WTC11 (cell line): ENCODE results near the gene SEZ6. TPM values are rescaled to one million over a fixed set of nuclear protein-coding genes. Genes with fewer than 3 reads are reported as not detected.

Experiments
- ATF2 ChIP-seq: sonication (generic); formaldehyde crosslinking; IDR thresholded peaks from 2 replicates; pipeline ENCODE4 v1.8.1; 2022; ENCODE audit warnings: low read depth, missing genetic modification reagents, borderline replicate concordance
- ESRRA ChIP-seq: sonication (generic); formaldehyde crosslinking; IDR thresholded peaks from 2 replicates; pipeline ENCODE4 v1.8.1; 2022; ENCODE audit warnings: mild to moderate bottlenecking, missing genetic modification reagents, borderline replicate concordance
- ETV6 ChIP-seq: sonication (generic); formaldehyde crosslinking; IDR thresholded peaks from 2 replicates; pipeline ENCODE4 v1.8.1; 2022; ENCODE audit warnings: mild to moderate bottlenecking, missing genetic modification reagents
- FOXJ3 ChIP-seq: sonication (generic); formaldehyde crosslinking; IDR thresholded peaks from 2 replicates; pipeline ENCODE4 v1.9.0; 2021; ENCODE audit warnings: missing genetic modification reagents, mild to moderate bottlenecking, borderline replicate concordance
- FOXP1 ChIP-seq: sonication (generic); formaldehyde crosslinking; IDR thresholded peaks from 2 replicates; pipeline ENCODE4 v1.8.0; 2022; ENCODE audit warnings: missing genetic modification reagents, mild to moderate bottlenecking, moderate library complexity, borderline replicate concordance
- MYBL2 ChIP-seq: sonication (generic); formaldehyde crosslinking; IDR thresholded peaks from 2 replicates; pipeline ENCODE4 v1.8.1; 2023; ENCODE audit warnings: mild to moderate bottlenecking, moderate library complexity, missing genetic modification reagents
- PRDM15 ChIP-seq: sonication (generic); formaldehyde crosslinking; IDR thresholded peaks from 2 replicates; pipeline ENCODE4 v1.8.0; 2022; ENCODE audit warnings: missing genetic modification reagents
- PREB ChIP-seq: sonication (generic); formaldehyde crosslinking; IDR thresholded peaks from 2 replicates; pipeline ENCODE4 v1.8.1; 2022; ENCODE audit warnings: mild to moderate bottlenecking, missing genetic modification reagents, moderate library complexity, borderline replicate concordance
- TEAD4 ChIP-seq: sonication (generic); formaldehyde crosslinking; IDR thresholded peaks from 2 replicates; pipeline ENCODE4 v1.8.0; 2022; ENCODE audit warnings: mild to moderate bottlenecking, missing genetic modification reagents
- ZBTB21 ChIP-seq: sonication (generic); formaldehyde crosslinking; IDR thresholded peaks from 2 replicates; pipeline ENCODE4 v1.8.1; 2023; ENCODE audit warnings: mild to moderate bottlenecking, missing genetic modification reagents, borderline replicate concordance
- ZNF138 ChIP-seq: sonication (generic); formaldehyde crosslinking; conservative IDR thresholded peaks from 2 replicates; pipeline ENCODE4 v1.8.1; 2022; ENCODE audit warnings: mild to moderate bottlenecking, moderate library complexity, missing genetic modification reagents
- ZNF232 ChIP-seq: sonication (generic); formaldehyde crosslinking; IDR thresholded peaks from 2 replicates; pipeline ENCODE4 v1.8.0; 2022; ENCODE audit warnings: mild to moderate bottlenecking, missing genetic modification reagents
- ZNF263 ChIP-seq: sonication (generic); formaldehyde crosslinking; IDR thresholded peaks from 2 replicates; pipeline ENCODE4 v1.8.1; 2022; ENCODE audit warnings: low read depth, mild to moderate bottlenecking, moderate library complexity, missing genetic modification reagents
- ZNF281 ChIP-seq: sonication (generic); formaldehyde crosslinking; IDR thresholded peaks from 2 replicates; pipeline ENCODE4 v1.8.0; 2023; ENCODE audit warnings: mild to moderate bottlenecking, missing genetic modification reagents
- ZNF416 ChIP-seq: fragments of 250-450 bp; sonication (Bioruptor Pico); IDR thresholded peaks from 2 replicates; pipeline ENCODE4 v1.9.0; 2021; ENCODE audit warnings: mild to moderate bottlenecking, inconsistent platforms
- ZNF532 ChIP-seq: fragments of 250-450 bp; sonication (Bioruptor Pico); IDR thresholded peaks from 2 replicates; pipeline ENCODE4 v1.9.0; 2021; ENCODE audit warnings: mild to moderate bottlenecking, borderline replicate concordance
- total RNA-seq: library from RNA; stranded (reverse); gene quantifications from 3 replicates; pipeline ENCODE4 v1.2.3, GENCODE V29; 2021
- TF ChIP-seq, protein P1 (sequence below): fragments of 250-450 bp; sonication (Bioruptor Pico); IDR thresholded peaks from 2 replicates; pipeline ENCODE4 v1.8.0; 2021; ENCODE audit warnings: mild to moderate bottlenecking

The SEZ6 gene
- total RNA-seq, 1 experiment from 2014 or later: 3.0 TPM

- TF ChIP-seq ZNF532 (CRISPR knock-in tag) (no peak), ZNF416 (CRISPR knock-in tag) (no peak), PREB (CRISPR knock-in tag) (no peak), PRDM15 (peak; percentile 81), ZBTB21 (CRISPR knock-in tag) (no peak), ZNF281 (CRISPR knock-in tag) (0 out of 2 replicates have a peak, but pooled peaks have one; percentile 18), ETV6 (CRISPR knock-in tag) (no peak), FOXP1 (CRISPR knock-in tag) (no peak; the same call in 1 of the 2 replicates), ATF2 (CRISPR knock-in tag) (no peak), ZNF263 (CRISPR knock-in tag) (0 out of 2 replicates have a peak, but pooled peaks have one; percentile 59), ZNF232 (CRISPR knock-in tag) (no peak), ESRRA (CRISPR knock-in tag) (no peak), MYBL2 (CRISPR knock-in tag) (no peak), ZNF138 (CRISPR knock-in tag) (no peak), TEAD4 (CRISPR knock-in tag) (no peak), FOXJ3 (CRISPR knock-in tag) (no peak)
- TF ChIP-seq, protein P1, sequence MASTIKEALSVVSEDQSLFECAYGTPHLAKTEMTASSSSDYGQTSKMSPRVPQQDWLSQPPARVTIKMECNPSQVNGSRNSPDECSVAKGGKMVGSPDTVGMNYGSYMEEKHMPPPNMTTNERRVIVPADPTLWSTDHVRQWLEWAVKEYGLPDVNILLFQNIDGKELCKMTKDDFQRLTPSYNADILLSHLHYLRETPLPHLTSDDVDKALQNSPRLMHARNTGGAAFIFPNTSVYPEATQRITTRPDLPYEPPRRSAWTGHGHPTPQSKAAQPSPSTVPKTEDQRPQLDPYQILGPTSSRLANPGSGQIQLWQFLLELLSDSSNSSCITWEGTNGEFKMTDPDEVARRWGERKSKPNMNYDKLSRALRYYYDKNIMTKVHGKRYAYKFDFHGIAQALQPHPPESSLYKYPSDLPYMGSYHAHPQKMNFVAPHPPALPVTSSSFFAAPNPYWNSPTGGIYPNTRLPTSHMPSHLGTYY (CRISPR knock-in tag): no peak
Observed at GRCh38 chr17:28950017-28950751, 55.6 kb downstream of the SEZ6 start (continued).
